NCI-H1048 (cell line): ENCODE results near the gene TMEM59L.

Experiments
- DNase-seq: peaks from one replicate; lab custom pipeline; 2025; lab: John Stamatoyannopoulos, UW

Gene TMEM59L

DNA sequence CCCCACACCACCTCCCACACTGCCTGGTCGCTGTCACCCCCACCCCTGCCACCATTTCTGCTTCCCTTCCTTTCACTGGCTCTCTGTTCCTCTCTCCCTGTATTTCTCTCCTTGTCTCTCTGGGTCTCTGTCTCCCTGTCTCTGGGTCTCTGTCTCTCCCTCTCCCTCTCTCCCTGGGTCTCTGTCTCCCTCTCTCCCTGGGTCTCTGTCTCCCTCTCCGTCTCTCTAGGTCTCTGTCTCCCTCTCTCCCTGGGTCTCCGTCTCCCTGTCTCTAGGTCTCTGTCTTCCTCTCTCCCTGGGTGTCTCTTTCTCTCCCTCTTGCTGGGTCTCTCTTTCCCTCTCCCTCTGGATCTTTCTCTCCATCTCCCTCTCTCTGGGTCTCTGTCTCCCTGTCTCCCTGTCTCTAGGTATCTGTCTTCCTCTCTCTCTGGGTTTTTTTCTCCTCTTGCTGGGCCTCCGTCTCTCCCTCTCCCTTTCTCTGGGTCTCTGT lies 45.7 kb downstream of the TMEM59L start:
- DNase-seq: no peak

DNA sequence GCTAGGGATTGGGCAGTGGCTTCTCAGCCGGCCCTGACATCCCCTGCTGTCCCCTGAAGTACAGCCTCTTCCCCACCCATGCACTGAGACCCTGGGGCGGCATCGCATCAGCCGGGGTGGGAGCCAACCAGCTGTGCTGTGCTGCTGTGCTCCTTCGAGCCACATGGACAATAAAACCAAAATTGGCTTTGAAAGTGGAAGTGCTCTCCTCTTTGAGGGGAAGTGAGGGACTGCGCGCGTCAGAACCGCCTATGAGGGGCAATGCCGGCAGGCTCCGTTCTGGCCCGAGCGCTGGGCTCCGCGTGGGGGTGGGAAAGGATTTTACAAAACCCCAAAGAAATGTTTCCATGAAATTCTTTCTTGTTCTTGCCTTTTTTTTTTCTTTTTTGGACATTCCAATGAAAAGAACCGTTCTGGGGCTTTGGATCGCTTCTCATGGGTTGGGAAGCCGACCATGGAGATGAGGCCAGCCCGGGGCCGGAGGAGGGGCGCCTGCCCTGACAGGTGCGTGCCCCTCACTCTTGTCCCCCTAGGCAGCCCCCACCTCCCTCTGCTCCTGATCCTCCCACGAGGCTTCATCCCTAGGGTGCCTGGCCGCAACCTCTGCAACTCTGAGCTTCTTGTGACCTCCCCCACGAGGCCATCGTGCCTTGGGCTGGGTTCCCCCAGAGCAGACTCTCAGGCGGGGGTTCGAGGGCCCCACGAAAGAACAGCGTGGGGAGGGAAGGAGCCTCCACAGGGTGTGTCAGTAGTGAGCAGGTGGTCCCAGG lies 46.8 kb downstream of the TMEM59L start:
- no peak for DNase-seq

- DNase-seq: no peak
Observed at GRCh38 chr19:18660051-18660910, 47.6 kb downstream of the TMEM59L start.

- no peak for DNase-seq
Observed at GRCh38 chr19:18660939-18661670, 48.4 kb downstream of the TMEM59L start.

GRCh38 chr19:18662972-18663732 lies 50.5 kb downstream of the TMEM59L start:
- no peak for DNase-seq

GRCh38 chr19:18663940-18664530 lies 51.4 kb downstream of the TMEM59L start:
- no peak for DNase-seq

DNA sequence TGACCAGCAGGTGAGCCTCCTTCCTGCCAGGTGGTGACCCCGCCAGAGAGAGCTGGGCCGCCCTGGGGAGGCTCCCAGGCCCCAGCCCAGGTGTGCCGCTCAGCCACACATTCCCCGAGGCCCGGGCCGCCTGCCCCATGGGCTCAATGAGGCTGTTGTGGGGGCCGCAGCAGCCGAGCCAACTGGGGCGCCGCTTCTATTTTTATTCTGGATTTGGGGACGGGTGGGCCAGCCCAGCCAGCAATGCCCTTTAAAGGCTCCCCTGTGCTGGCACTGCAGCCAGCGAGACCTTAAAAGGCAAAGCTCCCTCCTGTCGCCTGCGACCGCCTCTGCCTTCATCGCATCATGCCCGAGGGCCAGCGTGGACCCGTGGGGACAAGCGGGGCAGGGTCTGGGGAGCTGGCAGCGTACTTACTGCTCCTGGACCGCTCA lies 53.1 kb downstream of the TMEM59L start:
- DNase-seq: no peak

GRCh38 chr19:18666317-18666716 lies 53.6 kb downstream of the TMEM59L start:
- DNase-seq: no peak

- DNase-seq: no peak
Observed at GRCh38 chr19:18666784-18667183, 54.1 kb downstream of the TMEM59L start.

- no peak for DNase-seq
Observed at GRCh38 chr19:18667531-18668251, 55.0 kb downstream of the TMEM59L start.

DNA sequence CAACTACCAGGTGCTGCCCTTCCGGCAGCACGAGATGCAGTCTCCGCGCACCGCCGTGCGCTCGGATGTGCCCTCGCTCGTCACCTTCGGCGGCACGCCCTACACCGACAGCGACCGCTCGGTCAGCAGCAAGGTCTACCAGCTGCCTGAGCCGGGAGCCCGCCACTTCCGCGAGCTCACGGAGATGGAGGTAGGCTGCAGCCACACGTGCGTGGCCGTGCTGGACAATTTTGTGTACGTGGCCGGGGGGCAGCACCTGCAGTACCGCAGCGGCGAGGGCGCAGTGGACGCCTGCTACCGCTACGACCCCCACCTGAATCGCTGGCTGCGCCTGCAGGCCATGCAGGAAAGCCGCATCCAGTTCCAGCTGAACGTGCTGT lies 55.6 kb downstream of the TMEM59L start:
- DNase-seq: no peak

- no peak for DNase-seq
Observed at GRCh38 chr19:18668744-18669523, 56.3 kb downstream of the TMEM59L start.

DNA sequence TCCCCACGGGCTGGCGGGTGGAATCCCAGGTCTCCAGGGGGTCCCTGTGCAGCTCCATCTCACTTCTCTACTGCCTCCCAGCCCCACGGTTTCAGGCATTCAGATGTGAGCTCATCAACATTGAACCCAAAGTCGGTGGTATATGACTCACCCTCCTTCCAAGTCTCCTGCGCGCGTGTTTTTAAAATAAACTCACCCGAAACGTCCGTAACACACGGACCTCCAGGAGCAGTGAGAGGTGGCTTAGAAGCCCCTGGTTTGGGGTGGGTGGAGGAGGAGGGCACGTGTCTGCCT lies 56.8 kb downstream of the TMEM59L start:
- no peak for DNase-seq

DNA sequence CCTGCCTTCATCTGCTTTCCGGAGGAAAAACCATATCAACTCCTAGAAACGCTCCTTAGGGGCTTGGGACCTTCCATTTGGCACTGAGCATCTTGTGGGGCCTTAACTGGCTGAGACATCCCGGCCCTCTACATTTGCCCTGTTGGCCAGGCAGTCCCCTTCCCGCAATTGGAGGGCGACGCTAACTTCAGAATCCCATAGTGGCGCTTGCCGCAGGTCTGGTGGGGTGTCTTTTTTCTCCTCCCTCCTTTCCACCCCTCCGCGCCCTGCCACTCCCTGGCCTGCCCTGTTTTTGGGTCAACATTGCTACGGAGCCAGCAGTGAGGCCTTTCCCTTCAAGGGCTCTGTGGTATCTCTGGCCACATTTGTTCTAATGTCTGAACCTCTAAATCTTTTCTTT lies 57.2 kb downstream of the TMEM59L start:
- no peak for DNase-seq

DNA sequence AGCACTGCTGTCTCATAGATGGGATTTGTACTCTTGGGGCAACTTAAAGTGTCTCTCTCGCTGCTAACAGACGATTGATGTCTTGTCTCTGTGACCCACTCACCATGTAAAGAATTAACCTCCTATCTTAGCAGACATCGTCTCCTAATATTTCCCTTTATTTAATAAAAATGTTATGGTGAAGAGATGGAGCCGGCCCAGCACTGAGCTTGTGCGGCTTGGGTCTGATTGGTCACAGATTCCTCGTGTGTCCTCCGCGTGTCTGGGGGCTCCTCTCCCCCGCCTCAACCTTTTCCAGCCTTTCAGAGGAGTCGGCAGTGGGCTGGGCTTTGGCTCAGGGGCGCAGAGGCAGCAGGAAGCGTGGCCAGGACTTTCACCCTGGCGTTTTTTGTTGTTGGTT lies 57.6 kb downstream of the TMEM59L start:
- DNase-seq: no peak
